OCI-LY7 (cell line): ENCODE results near the gene RBM47. TPM values are rescaled to one million over a fixed set of nuclear protein-coding genes. Genes with fewer than 3 reads are reported as not detected.
A peak's percentile ranks its signal among the peaks of the same experiment; 100 is the strongest.

Experiments used
- BruUV-seq: library from RNA; stranded (reverse); fragments of 400-500 nt; replicated peaks from 2 replicates; lab custom pipeline; 2021; lab: Mats Ljungman, UMichigan
- CTCF ChIA-PET: fragments of 300-600 bp; sonication (Branson Sonifier 250); formaldehyde crosslinking; loops from one replicate; lab custom pipeline; 2022; ENCODE audit warnings: antibody characterized with exemption; ENCODE audit not compliant: unreplicated experiment; lab: Charles Lee
- POLR2A ChIA-PET: fragments of 300-600 bp; sonication (Branson Sonifier 250); formaldehyde crosslinking; loops from one replicate; lab custom pipeline; 2022; ENCODE audit warnings: antibody characterized with exemption; lab: Charles Lee
- DNase-seq: peaks from one replicate; pipeline ENCODE4 v3.0.0-alpha.2; 2015; ENCODE audit warnings: low spot score
- H2AFZ ChIP-seq: fragments of 200-600 bp; sonication (generic), shearing (Covaris generic); 2 replicates; pipeline ENCODE4 v1.6.1; 2014; ENCODE audit warnings: mild to moderate bottlenecking, antibody characterized with exemption, low read length, moderate library complexity
- H3K27ac ChIP-seq: fragments of 200-600 bp; sonication (generic); 2 replicates; pipeline ENCODE4 v1.5.1; 2014; ENCODE audit warnings: mixed run types, low read depth, mild to moderate bottlenecking, moderate library complexity, low read length, inconsistent platforms; ENCODE audit not compliant: poor library complexity, severe bottlenecking
- H3K36me3 ChIP-seq: fragments of 200-600 bp; sonication (generic); 2 replicates; pipeline ENCODE4 v1.6.1; 2014; ENCODE audit warnings: mild to moderate bottlenecking, antibody characterized with exemption, low read length, moderate library complexity, mixed read lengths; ENCODE audit not compliant: insufficient read depth
- H3K4me1 ChIP-seq: fragments of 200-600 bp; sonication (generic); 2 replicates; pipeline ENCODE4 v1.5.1; 2014; ENCODE audit warnings: mild to moderate bottlenecking, low read length; ENCODE audit not compliant: insufficient read depth, poor library complexity, severe bottlenecking
- H3K4me2 ChIP-seq: fragments of 200-600 bp; sonication (generic); 2 replicates; pipeline ENCODE4 v1.6.1; 2014; ENCODE audit warnings: mild to moderate bottlenecking, low read length
- H3K4me3 ChIP-seq: fragments of 200-600 bp; sonication (generic); 2 replicates; pipeline ENCODE4 v1.5.1; 2014; ENCODE audit warnings: mild to moderate bottlenecking, low read depth, low read length; ENCODE audit not compliant: poor library complexity, severe bottlenecking
- H3K79me2 ChIP-seq: fragments of 200-600 bp; sonication (generic); 2 replicates; pipeline ENCODE4 v1.6.1; 2016; ENCODE audit warnings: low read depth, mild to moderate bottlenecking, low read length, moderate library complexity, mixed read lengths; ENCODE audit not compliant: insufficient read depth
- H3K9me2 ChIP-seq: fragments of 200-600 bp; sonication (generic); 2 replicates; pipeline ENCODE4 v1.6.1; 2016; ENCODE audit warnings: mild to moderate bottlenecking, low read length, mixed read lengths; ENCODE audit not compliant: insufficient read depth
- H3K9me3 ChIP-seq: fragments of 200-600 bp; sonication (generic); 2 replicates; pipeline ENCODE4 v1.6.1; 2014; ENCODE audit warnings: mild to moderate bottlenecking, mixed run types, low read length, mixed read lengths
- H4K20me1 ChIP-seq: fragments of 200-600 bp; sonication (generic); 2 replicates; pipeline ENCODE4 v1.6.1; 2014; ENCODE audit warnings: mild to moderate bottlenecking, antibody characterized with exemption, low read length, moderate library complexity, mixed read lengths; ENCODE audit not compliant: insufficient read depth
- EZH2phosphoT487 ChIP-seq: fragments of 200-600 bp; sonication (generic); IDR thresholded peaks from 2 replicates; pipeline ENCODE4 v1.6.1; 2018; ENCODE audit warnings: low read depth, borderline replicate concordance, mild to moderate bottlenecking, mixed run types, antibody characterized with exemption, low read length, moderate library complexity, mixed read lengths
- intact Hi-C: fragments of 100-400 bp; cut with micrococcal nuclease; formaldehyde crosslinking; loops from one replicate; pipeline ENCODE4 v1.10.0; 2022; ENCODE audit not compliant: unreplicated experiment
- total RNA-seq, 2 experiments: library from RNA; depleted of rRNA in 1 of 2; stranded (reverse); fragments of >200 nt in 1 of 2; shearing (Covaris generic) in 1 of 2; gene quantifications; 2 replicates each; pipeline ENCODE4 v1.2.3, GENCODE V29; 2014 to 2022
- TF ChIP-seq, protein P1 (sequence below): fragments of 200-600 bp; sonication (generic); conservative IDR thresholded peaks from 2 replicates; pipeline ENCODE4 v1.5.1; 2014; ENCODE audit warnings: mild to moderate bottlenecking, antibody characterized with exemption, low read length, moderate library complexity, mixed read lengths

The RBM47 gene
- total RNA-seq, 2 experiments from 2014 or later, result 5.3 to 14.2 TPM

DNA sequence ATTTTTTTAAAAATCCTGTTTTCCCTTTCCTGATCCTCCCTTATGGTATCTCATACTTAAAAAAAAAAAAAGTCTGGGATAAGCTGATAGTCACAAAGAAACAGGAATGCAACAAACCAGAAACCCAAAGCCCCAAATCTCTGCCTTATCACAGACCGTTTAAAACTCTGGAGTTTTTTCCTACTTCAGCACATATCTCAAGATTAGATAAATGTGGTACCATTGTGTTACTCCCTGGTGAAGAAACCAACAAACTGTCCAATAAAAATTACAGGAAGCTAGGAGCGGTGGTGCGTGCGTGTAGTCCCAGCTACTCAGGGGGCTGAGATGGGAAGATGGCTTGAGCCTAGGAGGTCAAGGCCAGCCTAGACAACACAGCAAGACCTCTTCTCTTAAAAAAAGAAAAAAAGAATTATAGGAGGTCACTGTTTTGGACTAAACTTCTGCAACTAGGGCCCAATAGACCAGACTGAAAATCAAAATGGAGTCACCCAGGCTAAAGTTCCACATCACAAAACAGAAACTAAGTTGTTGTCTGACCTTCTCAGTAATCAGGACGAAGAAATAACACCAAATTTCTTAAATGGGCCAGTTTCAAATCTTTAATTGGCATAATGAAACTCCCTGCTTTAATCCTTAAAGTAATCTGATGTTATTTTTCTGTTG lies 51.9 kb downstream of the RBM47 start:
- H3K9me2 ChIP-seq, result no peaks in the 10 kb centered on the region
- BruUV-seq, result no TSS peak
- no peaks in the 10 kb centered on the region for H4K20me1 ChIP-seq
- no peak overlapping the region for H3K4me3 ChIP-seq
- ChIA-PET CTCF (interaction anchor here (2.4 kb wide), 1 partner anchor 14 kb away, joined by 5 read pairs; no protein-coding TSS in a partner anchor), POLR2A (interaction anchor here (0.6 to 4.4 kb wide), 9 partner anchors 11 to 359 kb away, joined by 3 to 32 read pairs (median 4); no protein-coding TSS in a partner anchor)
- intact Hi-C loops, result loop anchor here (2.0 to 10.0 kb wide), 2 partner anchors 63 to 417 kb away; no protein-coding TSS in a partner anchor
- H3K27ac ChIP-seq, result peak overlapping the region; percentile 25
- peak overlapping the region; percentile 85 for H2AFZ ChIP-seq
- DNase-seq, result no peak
- peak overlapping the region; percentile 53; the same call in 1 of the 2 replicates for H3K4me2 ChIP-seq
- no peaks in the 10 kb centered on the region for H3K9me3 ChIP-seq
- no peaks in the 10 kb centered on the region for H3K79me2 ChIP-seq
- H3K4me1 ChIP-seq, result peaks cover 43% of the 10 kb centered on the region
- TF ChIP-seq, protein P1, sequence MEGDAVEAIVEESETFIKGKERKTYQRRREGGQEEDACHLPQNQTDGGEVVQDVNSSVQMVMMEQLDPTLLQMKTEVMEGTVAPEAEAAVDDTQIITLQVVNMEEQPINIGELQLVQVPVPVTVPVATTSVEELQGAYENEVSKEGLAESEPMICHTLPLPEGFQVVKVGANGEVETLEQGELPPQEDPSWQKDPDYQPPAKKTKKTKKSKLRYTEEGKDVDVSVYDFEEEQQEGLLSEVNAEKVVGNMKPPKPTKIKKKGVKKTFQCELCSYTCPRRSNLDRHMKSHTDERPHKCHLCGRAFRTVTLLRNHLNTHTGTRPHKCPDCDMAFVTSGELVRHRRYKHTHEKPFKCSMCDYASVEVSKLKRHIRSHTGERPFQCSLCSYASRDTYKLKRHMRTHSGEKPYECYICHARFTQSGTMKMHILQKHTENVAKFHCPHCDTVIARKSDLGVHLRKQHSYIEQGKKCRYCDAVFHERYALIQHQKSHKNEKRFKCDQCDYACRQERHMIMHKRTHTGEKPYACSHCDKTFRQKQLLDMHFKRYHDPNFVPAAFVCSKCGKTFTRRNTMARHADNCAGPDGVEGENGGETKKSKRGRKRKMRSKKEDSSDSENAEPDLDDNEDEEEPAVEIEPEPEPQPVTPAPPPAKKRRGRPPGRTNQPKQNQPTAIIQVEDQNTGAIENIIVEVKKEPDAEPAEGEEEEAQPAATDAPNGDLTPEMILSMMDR, result no peak
- no peak for TF ChIP-seq EZH2phosphoT487
- H3K36me3 ChIP-seq, result no peaks in the 10 kb centered on the region

GRCh38 chr4:40576651-40577480 lies 52.8 kb downstream of the RBM47 start:
- POLR2A ChIA-PET, result interaction anchor here (0.5 to 4.4 kb wide), 14 partner anchors 9 to 421 kb away, joined by 3 to 32 read pairs (median 4); no protein-coding TSS in a partner anchor
- Histone ChIP-seq H3K4me1 (peaks cover 47% of the 10 kb centered on the region), H3K4me3 (no peak overlapping the region), H4K20me1 (no peaks in the 10 kb centered on the region), H2AFZ (peak overlapping the region; percentile 85), H3K4me2 (peak overlapping the region; percentile 53), H3K9me3 (no peaks in the 10 kb centered on the region), H3K36me3 (no peaks in the 10 kb centered on the region), H3K79me2 (no peaks in the 10 kb centered on the region), H3K9me2 (no peaks in the 10 kb centered on the region), H3K27ac (peak overlapping the region; percentile 25)
- TF ChIP-seq EZH2phosphoT487, result no peak
- TF ChIP-seq, protein P1, result no peak
- peak; percentile 56 for DNase-seq
- CTCF ChIA-PET, result interaction anchor here (2.4 kb wide), 1 partner anchor 14 kb away, joined by 5 read pairs; no protein-coding TSS in a partner anchor
- intact Hi-C loops, result loop anchor here (2.0 to 10.0 kb wide), 2 partner anchors 62 to 418 kb away; no protein-coding TSS in a partner anchor
- BruUV-seq, result no TSS peak
